ENCODE data around the gene POLDIP2.

Gene POLDIP2

DNA sequence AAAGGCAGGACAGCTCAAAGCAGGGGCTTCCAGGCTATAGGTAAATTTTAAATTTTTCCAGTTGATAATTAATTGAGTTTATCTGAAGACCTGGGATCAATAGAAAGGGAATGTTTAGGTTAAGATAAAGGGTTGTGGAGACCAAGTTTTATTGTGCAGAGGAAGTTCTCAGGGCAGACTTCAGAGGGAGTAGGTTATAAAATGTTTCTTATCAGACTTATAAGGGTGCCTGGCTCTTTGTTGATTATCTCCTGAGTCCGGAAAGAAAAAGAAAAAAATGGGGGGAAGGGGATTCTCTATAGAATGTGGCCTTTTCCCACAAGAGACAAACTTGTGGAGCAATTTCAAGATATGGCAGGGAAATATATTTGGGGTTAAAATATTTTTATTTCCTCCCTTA lies 32.8 kb upstream of the POLDIP2 start:
- DNase-seq, result no peak

DNA sequence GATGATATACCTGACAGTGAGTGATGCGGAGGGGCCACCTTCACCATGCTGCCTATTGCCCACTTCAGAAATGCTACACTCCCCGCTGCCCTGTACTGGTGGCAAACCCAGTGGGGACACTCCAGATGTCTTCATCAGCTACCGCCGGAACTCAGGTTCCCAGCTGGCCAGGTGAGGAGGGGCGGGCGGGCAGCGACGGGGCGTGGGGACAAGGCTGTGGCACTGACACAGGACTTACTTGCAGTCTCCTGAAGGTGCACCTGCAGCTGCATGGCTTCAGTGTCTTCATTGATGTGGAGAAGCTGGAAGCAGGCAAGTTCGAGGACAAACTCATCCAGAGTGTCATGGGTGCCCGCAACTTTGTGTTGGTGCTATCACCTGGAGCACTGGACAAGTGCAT lies 30.8 kb upstream of the POLDIP2 start:
- DNase-seq, result no peak

GRCh38 chr17:28386391-28386790 lies 29.1 kb upstream of the POLDIP2 start:
- no peak for DNase-seq

- no peak for DNase-seq
Observed at GRCh38 chr17:28385406-28385805, 28.1 kb upstream of the POLDIP2 start.

DNA sequence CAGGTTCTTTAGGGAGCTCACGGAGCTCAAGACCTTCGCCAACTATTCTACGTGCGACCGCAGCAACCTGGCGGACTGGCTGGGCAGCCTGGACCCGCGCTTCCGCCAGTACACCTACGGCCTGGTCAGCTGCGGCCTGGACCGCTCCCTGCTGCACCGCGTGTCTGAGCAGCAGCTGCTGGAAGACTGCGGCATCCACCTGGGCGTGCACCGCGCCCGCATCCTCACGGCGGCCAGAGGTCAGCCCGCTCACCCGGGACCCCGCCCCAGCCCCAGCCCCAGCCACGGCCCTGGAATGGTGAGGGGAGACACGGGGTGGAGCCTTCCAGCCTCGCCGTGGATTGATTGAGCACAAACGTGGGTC lies 27.7 kb upstream of the POLDIP2 start:
- no peak for DNase-seq

- peak; percentile 29 for DNase-seq
Observed at GRCh38 chr17:28384281-28385036, 27.1 kb upstream of the POLDIP2 start.

DNA sequence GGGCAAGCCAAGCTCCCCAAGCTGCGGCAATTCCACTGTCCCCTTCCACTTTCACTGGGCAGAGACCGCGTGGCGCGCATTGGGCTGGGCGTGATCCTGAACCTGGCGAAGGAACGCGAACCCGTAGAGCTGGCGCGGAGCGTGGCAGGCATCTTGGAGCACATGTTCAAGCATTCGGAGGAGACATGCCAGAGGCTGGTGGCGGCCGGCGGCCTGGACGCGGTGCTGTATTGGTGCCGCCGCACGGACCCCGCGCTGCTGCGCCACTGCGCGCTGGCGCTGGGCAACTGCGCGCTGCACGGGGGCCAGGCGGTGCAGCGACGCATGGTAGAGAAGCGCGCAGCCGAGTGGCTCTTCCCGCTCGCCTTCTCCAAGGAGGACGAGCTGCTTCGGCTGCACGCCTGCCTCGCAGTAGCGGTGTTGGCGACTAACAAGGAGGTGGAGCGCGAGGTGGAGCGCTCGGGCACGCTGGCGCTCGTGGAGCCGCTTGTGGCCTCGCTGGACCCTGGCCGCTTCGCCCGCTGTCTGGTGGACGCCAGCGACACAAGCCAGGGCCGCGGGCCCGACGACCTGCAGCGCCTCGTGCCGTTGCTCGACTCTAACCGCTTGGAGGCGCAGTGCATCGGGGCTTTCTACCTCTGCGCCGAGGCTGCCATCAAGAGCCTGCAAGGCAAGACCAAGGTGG lies 24.0 kb upstream of the POLDIP2 start:
- DNase-seq, result no peak

GRCh38 chr17:28379814-28380801 lies 22.8 kb upstream of the POLDIP2 start:
- DNase-seq, result no peak

- no peak for DNase-seq
Observed at GRCh38 chr17:28372945-28373274, 15.6 kb upstream of the POLDIP2 start.

DNA sequence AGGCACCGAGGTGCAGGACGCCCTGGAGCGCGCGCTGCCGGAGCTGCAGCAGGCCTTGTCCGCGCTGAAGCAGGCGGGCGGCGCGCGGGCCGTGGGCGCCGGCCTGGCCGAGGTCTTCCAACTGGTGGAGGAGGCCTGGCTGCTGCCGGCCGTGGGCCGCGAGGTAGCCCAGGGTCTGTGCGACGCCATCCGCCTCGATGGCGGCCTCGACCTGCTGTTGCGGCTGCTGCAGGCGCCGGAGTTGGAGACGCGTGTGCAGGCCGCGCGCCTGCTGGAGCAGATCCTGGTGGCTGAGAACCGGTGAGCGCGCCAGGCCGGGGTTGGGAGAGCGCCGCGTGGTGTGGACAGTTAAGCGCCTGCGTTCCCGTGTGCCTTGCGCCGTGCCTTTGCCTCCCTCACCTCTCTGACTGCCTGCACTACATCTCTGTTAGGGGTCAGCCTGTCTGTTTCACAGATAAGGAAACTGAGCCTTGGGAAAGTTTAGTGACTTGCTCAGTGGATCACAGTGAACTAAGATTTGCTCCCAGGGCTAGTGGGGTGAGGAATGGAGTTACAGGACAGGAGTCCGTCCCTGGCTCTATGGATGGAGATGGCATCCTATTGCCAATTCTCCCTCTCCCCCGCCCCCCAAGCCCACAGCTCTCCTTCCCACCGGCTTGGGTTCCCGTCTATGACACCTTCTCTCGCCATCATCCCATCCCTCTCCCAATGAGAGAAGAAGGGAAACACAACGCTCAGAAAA lies 15.0 kb upstream of the POLDIP2 start:
- DNase-seq, result no peak

DNA sequence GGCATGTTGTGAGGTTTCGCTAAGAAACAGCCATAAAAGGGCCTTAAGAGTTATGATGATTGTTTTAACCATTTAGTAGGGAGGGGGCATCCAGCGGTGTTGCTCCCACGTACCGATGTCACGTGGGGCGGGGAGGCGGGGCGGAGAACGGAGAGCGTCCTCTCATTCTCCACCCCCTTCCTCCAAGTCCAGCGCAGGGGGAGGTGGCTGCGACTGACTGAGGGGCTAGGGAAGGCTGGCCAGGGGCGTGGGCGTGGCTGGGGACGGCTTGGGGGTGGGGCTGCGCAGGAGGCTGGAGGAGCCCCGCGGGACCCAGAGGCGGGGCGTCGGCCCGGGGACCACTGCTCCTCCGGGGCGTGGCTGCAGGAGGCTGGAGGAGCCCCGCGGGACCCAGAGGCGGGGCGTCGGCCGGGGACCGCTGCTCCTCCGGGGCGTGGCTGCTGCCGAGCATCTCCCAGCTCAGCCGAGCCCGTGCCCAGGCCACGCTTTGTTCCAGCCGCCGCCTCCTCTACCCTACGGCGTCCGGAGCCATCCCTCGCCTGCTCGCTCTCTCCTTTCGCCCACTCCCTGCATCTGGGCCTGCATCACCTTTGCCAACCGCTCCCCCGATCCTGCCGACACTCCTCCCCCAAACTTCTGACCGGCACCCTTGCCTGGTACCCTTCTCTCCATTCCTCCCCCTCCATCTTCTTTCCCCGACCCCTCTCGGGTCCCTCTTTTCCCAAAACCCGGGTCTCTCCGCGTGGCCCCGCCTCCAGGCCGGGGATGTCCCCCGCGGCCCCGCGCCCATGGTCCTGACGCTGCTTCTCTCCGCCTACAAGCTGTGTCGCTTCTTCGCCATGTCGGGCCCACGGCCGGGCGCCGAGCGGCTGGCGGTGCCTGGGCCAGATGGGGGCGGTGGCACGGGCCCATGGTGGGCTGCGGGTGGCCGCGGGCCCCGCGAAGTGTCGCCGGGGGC lies 14.2 kb upstream of the POLDIP2 start, which contains the start of gene SARM1:
Gene SARM1, plus strand, starts transcription at position 450 of the 958 bp plus-strand sequence. Its CDS starts 339 bp downstream, at position 789.
- DNase-seq, result peak; percentile 88

- DNase-seq, result no peak
Observed at GRCh38 chr17:28370744-28371103, 13.4 kb upstream of the POLDIP2 start.

DNA sequence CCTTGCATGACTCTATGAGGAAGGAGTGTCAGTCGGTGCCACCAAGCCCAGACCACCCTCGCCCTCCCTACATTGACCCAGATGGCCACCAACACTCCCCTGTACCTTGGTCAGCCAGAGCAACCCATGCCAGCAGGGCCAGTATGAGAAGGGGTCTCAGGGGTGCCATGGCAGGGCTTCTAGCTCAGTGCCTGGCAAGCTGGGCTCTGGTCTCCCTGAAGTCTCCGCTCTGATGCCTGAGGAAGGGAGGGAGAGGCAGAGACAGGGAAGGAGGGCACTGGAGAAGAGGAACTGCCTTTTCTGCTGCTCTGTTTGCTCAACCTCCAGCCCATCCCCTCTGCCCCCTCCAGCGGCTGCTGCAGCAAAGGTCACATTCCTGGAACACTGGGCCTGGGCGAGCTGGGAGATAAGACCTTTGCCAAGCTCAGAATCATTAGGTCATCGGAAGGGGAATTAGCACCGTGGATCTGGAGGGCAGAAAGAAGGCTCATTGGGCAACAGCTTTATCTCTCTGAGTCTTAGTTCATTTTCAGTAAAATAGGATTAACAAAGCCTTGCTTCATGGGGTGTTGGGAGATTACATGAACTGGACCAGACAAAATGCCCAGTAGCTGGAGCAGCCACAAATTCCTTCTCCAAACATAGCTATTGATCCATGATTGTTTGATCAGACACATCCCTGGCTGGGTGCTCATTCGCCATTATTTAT lies 12.9 kb upstream of the POLDIP2 start, which contains the start of gene VTN:
Gene VTN, minus strand, starts transcription at position 273 of the 709 bp plus-strand sequence. Its CDS starts 104 bp downstream, at position 169.
- DNase-seq, result no peak

DNA sequence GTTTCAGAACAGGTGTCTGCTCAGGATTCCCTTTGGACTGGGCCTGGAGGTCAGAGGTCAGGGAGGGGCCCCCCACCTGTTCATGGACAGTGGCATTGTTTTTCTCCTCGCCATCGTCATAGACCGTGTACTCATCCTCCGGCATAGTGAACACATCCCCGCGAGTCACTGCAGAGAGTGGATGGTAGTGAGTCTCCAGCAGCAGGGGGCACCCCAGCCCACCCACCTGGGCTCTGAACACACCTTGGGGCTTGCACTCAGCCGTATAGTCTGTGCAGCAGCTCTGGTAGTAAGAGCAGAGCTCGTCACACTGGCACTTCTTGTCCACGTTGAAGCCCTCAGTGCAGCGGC lies 12.3 kb upstream of the POLDIP2 start:
- DNase-seq, result no peak

DNA sequence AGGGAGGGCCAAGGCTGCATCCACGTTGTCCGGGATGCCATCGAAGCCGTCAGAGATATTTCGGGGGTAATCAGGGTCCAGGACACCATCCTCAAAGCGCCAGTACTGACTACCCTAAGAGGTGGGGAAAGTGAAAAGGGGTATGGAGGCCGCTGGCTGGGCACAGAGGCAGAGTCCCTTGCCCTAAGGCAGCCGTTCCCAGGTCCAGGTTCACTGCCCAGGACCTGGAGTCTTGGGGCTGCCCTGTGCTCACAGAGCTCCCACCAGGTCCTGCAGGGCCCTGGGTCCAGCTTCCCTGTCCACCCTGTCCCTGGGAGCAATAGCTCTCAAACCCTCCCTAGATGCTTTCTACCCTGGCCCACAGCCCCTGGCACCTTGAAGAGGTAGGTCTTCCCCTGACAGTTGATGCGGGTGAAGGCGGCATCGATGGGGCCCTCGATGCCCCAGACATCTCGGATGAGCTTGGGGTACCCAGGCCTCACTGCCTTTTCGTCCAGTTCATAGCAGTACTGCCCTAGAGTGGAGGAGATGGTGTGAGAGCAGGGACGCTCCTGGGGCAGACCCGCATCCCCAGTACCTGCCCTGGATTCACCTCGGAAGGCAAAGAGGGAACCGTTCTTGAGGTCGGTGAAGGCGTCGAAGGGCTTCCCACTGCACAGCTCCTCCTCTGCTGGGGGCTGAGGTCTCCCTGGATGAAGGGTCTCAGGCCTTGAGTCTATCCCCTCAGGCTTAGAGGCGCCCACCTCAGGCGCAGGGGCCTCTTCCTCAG lies 11.8 kb upstream of the POLDIP2 start:
- no peak for DNase-seq

- DNase-seq, result no peak
Observed at GRCh38 chr17:28368306-28368831, 11.0 kb upstream of the POLDIP2 start.

GRCh38 chr17:28367641-28368305 lies 10.4 kb upstream of the POLDIP2 start:
- no peak for DNase-seq

GRCh38 chr17:28366605-28367004 lies 9.3 kb upstream of the POLDIP2 start:
- no peak for DNase-seq

DNA sequence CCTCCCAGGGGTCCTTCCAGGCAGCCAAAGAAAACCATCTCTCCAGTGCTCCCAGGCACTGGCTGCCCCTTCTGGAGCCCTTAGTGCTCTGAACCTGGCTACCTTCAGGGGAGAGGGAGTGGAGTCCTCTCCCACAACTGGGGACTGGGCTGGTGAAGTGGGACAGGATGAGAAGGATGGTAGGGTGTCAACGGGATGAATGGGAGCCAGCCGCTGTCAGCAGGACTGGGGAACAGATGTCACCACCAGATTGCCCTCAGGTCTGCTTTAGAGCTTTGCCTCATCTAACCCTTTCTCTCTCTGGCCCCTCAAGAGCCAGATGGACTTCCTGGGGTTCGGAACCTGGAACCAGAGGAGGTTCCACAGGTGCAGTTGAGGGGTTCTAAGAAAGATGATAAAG lies 8.2 kb upstream of the POLDIP2 start:
- DNase-seq, result no peak
